IMR-90 (cell line): ENCODE data around the gene SLC25A5. TPM values are rescaled to one million over a fixed set of nuclear protein-coding genes. Genes with fewer than 3 reads are reported as not detected.

Experiments used
- ATAC-seq: fragments of 200-7000 bp; cut with Tn5 transposase; 2 replicates; pipeline ENCODE4 v1.9.1; 2020; ENCODE audit warnings: low read depth, mild to moderate bottlenecking, moderate library complexity
- BruUV-seq: library from RNA; stranded (reverse); fragments of 400-500 nt; replicated peaks from 2 replicates; lab custom pipeline; 2021; lab: Mats Ljungman, UMichigan
- CTCF ChIA-PET: fragments of 300-600 bp; formaldehyde crosslinking; extraction: SDS; loops from one replicate; lab custom pipeline; 2021; ENCODE audit warnings: antibody characterized with exemption; lab: Yijun Ruan, JAX
- POLR2A ChIA-PET: fragments of 300-600 bp; sonication (Branson Sonifier 250); formaldehyde crosslinking; loops from one replicate; lab custom pipeline; 2022; ENCODE audit warnings: antibody characterized with exemption; ENCODE audit not compliant: unreplicated experiment; lab: Charles Lee
- DNase-seq: peaks from one replicate; pipeline ENCODE4 v3.0.0; 2013
- H2AFZ ChIP-seq: replicated peaks from 2 replicates; pipeline ENCODE3; 2013; ENCODE audit warnings: low read length, mild to moderate bottlenecking; ENCODE audit not compliant: poor library complexity
- H2AK5ac ChIP-seq: 2 replicates; pipeline ENCODE4 v1.6.1; 2013; ENCODE audit warnings: low read depth, low read length, inconsistent platforms
- H2AK9ac ChIP-seq: replicated peaks from 2 replicates; pipeline ENCODE3; 2013; ENCODE audit warnings: mild to moderate bottlenecking, low read depth, low read length, moderate library complexity; ENCODE audit not compliant: poor library complexity
- H2BK120ac ChIP-seq: 2 replicates; pipeline ENCODE4 v1.6.1; 2013; ENCODE audit warnings: low read depth, low read length, inconsistent platforms
- H2BK15ac ChIP-seq: 3 replicates; pipeline ENCODE4 v1.6.1; 2013; ENCODE audit warnings: low read depth, low read length, inconsistent platforms
- H2BK20ac ChIP-seq: 2 replicates; pipeline ENCODE4 v1.6.1; 2013; ENCODE audit warnings: low read depth, mild to moderate bottlenecking, inconsistent platforms, low read length, moderate library complexity
- H2BK5ac ChIP-seq: 2 replicates; pipeline ENCODE4 v1.6.1; 2013; ENCODE audit warnings: mild to moderate bottlenecking, low read depth, low read length, inconsistent platforms; ENCODE audit not compliant: poor library complexity, severe bottlenecking
- H3K14ac ChIP-seq: replicated peaks from 2 replicates; pipeline ENCODE4 v1.6.1; 2013; ENCODE audit warnings: low read depth, low read length, inconsistent platforms
- H3K18ac ChIP-seq: 2 replicates; pipeline ENCODE4 v1.6.1; 2013; ENCODE audit warnings: low read depth, low read length, control low read depth
- H3K23ac ChIP-seq: 2 replicates; pipeline ENCODE4 v1.6.1; 2013; ENCODE audit warnings: low read depth, low read length, inconsistent platforms
- H3K27ac ChIP-seq: 2 replicates; pipeline ENCODE4 v1.5.1; 2013; ENCODE audit warnings: mild to moderate bottlenecking, control low read depth, low read length; ENCODE audit not compliant: insufficient read depth
- H3K27me3 ChIP-seq: 2 replicates; pipeline ENCODE4 v1.6.1; 2013; ENCODE audit warnings: low read length; ENCODE audit not compliant: control insufficient read depth, insufficient read depth
- H3K36me3 ChIP-seq: 2 replicates; pipeline ENCODE4 v1.6.1; 2013; ENCODE audit warnings: low read length, mixed read lengths; ENCODE audit not compliant: control insufficient read depth, insufficient read depth
- H3K4ac ChIP-seq: 2 replicates; pipeline ENCODE4 v1.6.1; 2013; ENCODE audit warnings: low read depth, low read length, inconsistent platforms
- H3K4me1 ChIP-seq: 2 replicates; pipeline ENCODE4 v1.6.1; 2013; ENCODE audit warnings: low read length, mixed read lengths; ENCODE audit not compliant: control insufficient read depth, insufficient read depth
- H3K4me2 ChIP-seq: 2 replicates; pipeline ENCODE4 v1.6.1; 2013; ENCODE audit warnings: low read depth, mild to moderate bottlenecking, control low read depth, low read length, moderate library complexity
- H3K4me3 ChIP-seq: 2 replicates; pipeline ENCODE4 v1.5.1; 2013; ENCODE audit warnings: low read depth, mild to moderate bottlenecking, control low read depth, low read length, moderate library complexity; ENCODE audit not compliant: insufficient read depth
- H3K56ac ChIP-seq: 2 replicates; pipeline ENCODE4 v1.6.1; 2013; ENCODE audit warnings: low read length, inconsistent platforms; ENCODE audit not compliant: insufficient read depth; ENCODE audit errors: extremely low read depth
- H3K79me1 ChIP-seq, 2 experiments: 2 replicates each; pipeline ENCODE4 v1.6.1; 2013; ENCODE audit warnings: low read length in 2 of 2, inconsistent platforms in 1 of 2, low read depth in 1 of 2
- H3K9ac ChIP-seq: 2 replicates; pipeline ENCODE4 v1.6.1; 2013; ENCODE audit warnings: low read depth, low read length, control low read depth
- H3K9me1 ChIP-seq: 2 replicates; pipeline ENCODE4 v1.6.1; 2013; ENCODE audit warnings: low read length, inconsistent platforms; ENCODE audit not compliant: insufficient read depth
- H3K9me3 ChIP-seq: 2 replicates; pipeline ENCODE4 v1.6.1; 2013; ENCODE audit warnings: low read length; ENCODE audit not compliant: control insufficient read depth, insufficient read depth
- H4K20me1 ChIP-seq: 2 replicates; pipeline ENCODE4 v1.6.1; 2013; ENCODE audit warnings: low read length, inconsistent platforms; ENCODE audit not compliant: insufficient read depth
- H4K5ac ChIP-seq: 2 replicates; pipeline ENCODE4 v1.6.1; 2013; ENCODE audit warnings: mild to moderate bottlenecking, low read depth, low read length, control low read depth
- H4K8ac ChIP-seq, 2 experiments: 2 replicates each; pipeline ENCODE4 v1.6.1; 2013; ENCODE audit warnings: low read depth in 2 of 2, low read length in 2 of 2, control low read depth in 1 of 2, inconsistent platforms in 1 of 2
- H4K91ac ChIP-seq: 2 replicates; pipeline ENCODE4 v1.6.1; 2013; ENCODE audit warnings: low read depth, low read length, inconsistent platforms; ENCODE audit not compliant: insufficient read depth
- BHLHE40 ChIP-seq: fragments of 150-350 bp; IDR thresholded peaks from 2 replicates; pipeline ENCODE4 v1.6.1; 2016; ENCODE audit warnings: mild to moderate bottlenecking, low read depth, low read length
- CEBPB ChIP-seq: IDR thresholded peaks from 2 replicates; pipeline ENCODE4 v1.6.1; 2012; ENCODE audit warnings: low read depth, low read length, improper control_type of control experiment
- CHD1 ChIP-seq: IDR thresholded peaks from 2 replicates; pipeline ENCODE4 v1.6.1; 2012; ENCODE audit warnings: low read depth, low read length, improper control_type of control experiment
- CTCF ChIP-seq: conservative IDR thresholded peaks from 2 replicates; pipeline ENCODE4 v1.5.1; 2012; ENCODE audit warnings: mild to moderate bottlenecking, low read depth, low read length, improper control_type of control experiment
- ELK1 ChIP-seq: fragments of 150-350 bp; IDR thresholded peaks from 2 replicates; pipeline ENCODE4 v1.6.1; 2016; ENCODE audit warnings: low read depth, mild to moderate bottlenecking, low read length, moderate library complexity, borderline replicate concordance
- FOS ChIP-seq: fragments of 150-350 bp; IDR thresholded peaks from 2 replicates; pipeline ENCODE4 v1.6.1; 2016; ENCODE audit warnings: low read depth, low read length
- MAFK ChIP-seq: IDR thresholded peaks from 2 replicates; pipeline ENCODE4 v1.6.1; 2012; ENCODE audit warnings: low read depth, low read length, improper control_type of control experiment
- MAZ ChIP-seq: IDR thresholded peaks from 2 replicates; pipeline ENCODE4 v1.6.1; 2012; ENCODE audit warnings: low read depth, mild to moderate bottlenecking, low read length, improper control_type of control experiment, moderate library complexity, borderline replicate concordance
- MXI1 ChIP-seq: IDR thresholded peaks from 2 replicates; pipeline ENCODE4 v1.6.1; 2012; ENCODE audit warnings: low read depth, mild to moderate bottlenecking, low read length, moderate library complexity, borderline replicate concordance
- POLR2A ChIP-seq: IDR thresholded peaks from 2 replicates; pipeline ENCODE4 v1.6.1; 2012; ENCODE audit warnings: mild to moderate bottlenecking, low read depth, low read length
- RAD21 ChIP-seq: IDR thresholded peaks from 2 replicates; pipeline ENCODE4 v1.6.1; 2012; ENCODE audit warnings: low read length, improper control_type of control experiment
- RFX5 ChIP-seq: IDR thresholded peaks from 2 replicates; pipeline ENCODE4 v1.8.0; 2012; ENCODE audit warnings: low read depth, mild to moderate bottlenecking, low read length, moderate library complexity
- SMC3 ChIP-seq: fragments of 150-350 bp; IDR thresholded peaks from 2 replicates; pipeline ENCODE4 v1.6.1; 2016; ENCODE audit warnings: low read depth, mild to moderate bottlenecking, antibody characterized with exemption, low read length, moderate library complexity
- USF2 ChIP-seq: fragments of 150-350 bp; IDR thresholded peaks from 2 replicates; pipeline ENCODE4 v1.6.1; 2017; ENCODE audit warnings: mild to moderate bottlenecking, antibody characterized with exemption, low read length, low read depth
- WGBS, 2 experiments: methylation state at CpG; one replicate each; pipeline versions ENCODE4 v1.1.5 to v1.1.7; 2013; ENCODE audit warnings: missing lambda C conversion rate in 2 of 2; ENCODE audit not compliant: insufficient read length in 1 of 2; ENCODE audit errors: extremely low coverage in 2 of 2; 5-methylcytosine and 5-hydroxymethylcytosine counted together
- dilution Hi-C: fragments of 300-500 bp; cut with HindIII; formaldehyde crosslinking; loops from one replicate; pipeline ENCODE4 v1.14.3; 2018; ENCODE audit warnings: low sequenced_read_pairs; ENCODE audit not compliant: unreplicated experiment
- in situ Hi-C: fragments of 300-500 bp; cut with MboI; formaldehyde crosslinking; loops from 3 replicates; pipeline ENCODE4 v1.14.3; 2019; ENCODE audit warnings: low sequenced_read_pairs, inconsistent platforms, mixed read lengths
- intact Hi-C: fragments of 100-400 bp; cut with micrococcal nuclease; formaldehyde crosslinking; loops from 2 replicates; pipeline ENCODE4 v1.10.0; 2022
- polyA plus RNA-seq, 3 experiments: library from polyadenylated mRNA; depleted of rRNA; stranded (reverse); fragments of >200 nt; gene quantifications; 2 replicates each; pipeline ENCODE4 v1.2.3, GENCODE V29; 2012; ENCODE audit warnings: low replicate concordance in 1 of 3
- total RNA-seq: library from RNA; depleted of rRNA; stranded (reverse); fragments of >200 nt; gene quantifications from 2 replicates; pipeline ENCODE4 v1.2.3, GENCODE V29; 2012

SLC25A5 gene
- total and polyA plus RNA-seq, 2 of the 4 experiments (the other 2 are of a cell fraction), result 216 to 337 TPM

- Histone ChIP-seq H3K36me3 (peaks cover 3% of the 10 kb centered on the region; the same call in 1 of the 2 replicates), H3K27ac (no peak overlapping the region), H2AK9ac (peak overlapping the region; percentile 31), H4K91ac (no peak overlapping the region), H2BK5ac (peak overlapping the region; percentile 56), H2BK120ac (no peak overlapping the region), H3K4me1 (peaks cover 8% of the 10 kb centered on the region; the same call in 1 of the 2 replicates), H3K9me3 (no peaks in the 10 kb centered on the region), H3K14ac (peak overlapping the region; percentile 66; the same call in 1 of the 2 replicates), H3K9ac (no peak overlapping the region), H3K4me2 (peak overlapping the region; percentile 32; the same call in 1 of the 2 replicates), H4K8ac (no peak overlapping the region), H3K4ac (no peak overlapping the region; the same call in 1 of the 2 replicates), H3K18ac (no peak overlapping the region), H3K27me3 (no peaks in the 10 kb centered on the region), H4K5ac (no peak overlapping the region), H4K20me1 (no peaks in the 10 kb centered on the region), H2AFZ (peak overlapping the region; percentile 56), H3K4me3 (no peak overlapping the region), H3K23ac (no peak overlapping the region), H3K56ac (no peak overlapping the region), H3K79me1 (0 out of 4 replicates have a peak, but pooled peaks cover 0 to 5% of the 10 kb centered on the region in 2 experiments), H2AK5ac (no peak overlapping the region), H3K9me1 (no peaks in the 10 kb centered on the region), H2BK20ac (no peak overlapping the region), H2BK15ac (no peak overlapping the region)
- intact Hi-C loops, result no loop called here
- TF ChIP-seq RAD21 (no peak), RFX5 (no peak), ELK1 (no peak), BHLHE40 (no peak), POLR2A (no peak), USF2 (no peak), SMC3 (no peak), CHD1 (no peak), MAFK (no peak), FOS (no peak), CTCF (no peak), MXI1 (no peak), CEBPB (no peak), MAZ (no peak)
- DNase-seq (peak; percentile 34), ATAC-seq (peak; percentile 62)
- dilution Hi-C loops, result no loop called here
- no TSS peak for BruUV-seq
- 68% methylated on average over 4 of the region's 9 CpGs; no CpG with 5 or more reads in 1 of the 2 experiments for WGBS, 2 experiments
- POLR2A ChIA-PET, result no interaction called here
- in situ Hi-C loops, result no loop called here
- CTCF ChIA-PET, result no interaction called here
These were observed 41.0 kb upstream of the SLC25A5 start for GRCh38 chrX:119427024-119427794.
